Effector memory CD4-positive, alpha-beta T cell (primary cell): Measurements from ENCODE around the gene KIF3A.

Source experiments
- DNase-seq, 3 donors: peaks; one replicate each; pipeline ENCODE4 v3.0.0-alpha.2; 2020
- H3K27ac ChIP-seq: 2 replicates; pipeline ENCODE4 v1.7.0; 2013; ENCODE audit warnings: mild to moderate bottlenecking, low read length, moderate library complexity; ENCODE audit not compliant: insufficient read depth, poor library complexity, severe bottlenecking
- H3K27me3 ChIP-seq: replicated peaks from 2 replicates; pipeline ENCODE4 v1.7.0; 2013; ENCODE audit warnings: mild to moderate bottlenecking, low read length; ENCODE audit not compliant: insufficient read depth, control insufficient read depth, poor library complexity, severe bottlenecking
- H3K36me3 ChIP-seq: 2 replicates; pipeline ENCODE4 v1.7.0; 2013; ENCODE audit warnings: mild to moderate bottlenecking, low read length, moderate library complexity; ENCODE audit not compliant: control insufficient read depth, insufficient read depth
- H3K4me1 ChIP-seq: 2 replicates; pipeline ENCODE4 v1.7.0; 2013; ENCODE audit warnings: low read length, mild to moderate bottlenecking; ENCODE audit not compliant: control insufficient read depth, insufficient read depth, poor library complexity, severe bottlenecking
- H3K4me3 ChIP-seq: 2 replicates; pipeline ENCODE4 v1.7.0; 2013; ENCODE audit warnings: low read length, low read depth, mild to moderate bottlenecking; ENCODE audit not compliant: insufficient read depth, poor library complexity, severe bottlenecking
- H3K9me3 ChIP-seq: 2 replicates; pipeline ENCODE4 v1.7.0; 2013; ENCODE audit warnings: mild to moderate bottlenecking, low read length, moderate library complexity; ENCODE audit not compliant: control insufficient read depth

The KIF3A gene

GRCh38 chr5:132646583-132647266, 90.6 kb downstream of the KIF3A start:
- Histone ChIP-seq H3K27ac (no peak overlapping the region), H3K4me3 (no peak overlapping the region), H3K36me3 (peaks cover 8% of the 10 kb centered on the region), H3K4me1 (no peaks in the 10 kb centered on the region), H3K27me3 (no peaks in the 10 kb centered on the region), H3K9me3 (peaks cover 7% of the 10 kb centered on the region)
- no peak for DNase-seq

DNA sequence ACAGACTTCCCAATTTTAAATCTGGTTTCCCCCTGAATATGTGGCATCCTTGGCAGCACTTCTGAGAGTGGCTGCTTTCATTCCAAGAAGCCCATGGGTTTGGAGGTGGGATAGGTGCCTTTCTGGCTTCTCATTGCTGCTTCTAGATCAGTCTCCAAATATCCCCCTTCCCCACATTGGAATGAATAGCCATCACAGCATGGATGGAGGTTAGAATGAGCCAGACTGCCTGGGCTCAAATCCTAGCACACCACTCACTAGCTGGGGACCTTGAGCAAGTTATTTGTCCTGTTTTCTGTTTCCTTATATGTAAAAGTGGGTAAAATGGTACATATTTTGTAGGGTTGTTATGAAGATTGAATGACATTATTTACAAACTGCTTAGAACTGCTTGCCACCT, 93.2 kb downstream of the KIF3A start:
- H3K36me3 ChIP-seq = peaks cover 31% of the 10 kb centered on the region
- no peaks in the 10 kb centered on the region for H3K27me3 ChIP-seq
- peaks cover 7% of the 10 kb centered on the region for H3K9me3 ChIP-seq
- H3K27ac ChIP-seq = no peak overlapping the region
- H3K4me3 ChIP-seq = no peak overlapping the region
- H3K4me1 ChIP-seq = no peaks in the 10 kb centered on the region
- DNase-seq = no peak
